MM.1S (cell line): ENCODE data around the gene RUVBL2.

Experiments
- DNase-seq: peaks from one replicate; pipeline ENCODE4 v3.0.0-alpha.2; 2015
- H2AFZ ChIP-seq: fragments of 300-600 bp; sonication (generic); 2 replicates; pipeline ENCODE4 v1.6.0; 2016; ENCODE audit warnings: antibody characterized with exemption, low read length
- H3F3A ChIP-seq: fragments of 300-600 bp; sonication (generic); 2 replicates; pipeline ENCODE4 v1.6.1; 2016; ENCODE audit warnings: mild to moderate bottlenecking, antibody characterized with exemption, low read length, moderate library complexity, mixed read lengths; ENCODE audit not compliant: insufficient read depth
- H3K27ac ChIP-seq: fragments of 300-600 bp; sonication (generic); 2 replicates; pipeline ENCODE4 v1.5.1; 2016; ENCODE audit warnings: mild to moderate bottlenecking, low read length
- H3K27me3 ChIP-seq: fragments of 300-600 bp; sonication (generic); replicated peaks from 2 replicates; pipeline ENCODE4 v1.6.0; 2016; ENCODE audit warnings: low read length; ENCODE audit not compliant: insufficient read depth
- H3K36me3 ChIP-seq: fragments of 300-600 bp; sonication (generic); replicated peaks from 2 replicates; pipeline ENCODE4 v1.6.1; 2016; ENCODE audit warnings: mild to moderate bottlenecking, low read length, mixed read lengths; ENCODE audit not compliant: insufficient read depth
- H3K4me1 ChIP-seq: fragments of 300-600 bp; sonication (generic); 2 replicates; pipeline ENCODE4 v1.6.1; 2016; ENCODE audit warnings: low read length, mixed read lengths
- H3K4me2 ChIP-seq: fragments of 300-600 bp; sonication (generic); 2 replicates; pipeline ENCODE4 v1.6.0; 2016; ENCODE audit warnings: low read depth, low read length
- H3K4me3 ChIP-seq: fragments of 300-600 bp; sonication (generic); 2 replicates; pipeline ENCODE4 v1.5.1; 2016; ENCODE audit warnings: low read length, mixed read lengths
- H3K79me2 ChIP-seq: fragments of 300-600 bp; sonication (generic); 2 replicates; pipeline ENCODE4 v1.6.1; 2016; ENCODE audit warnings: mixed run types, low read length, mixed read lengths
- H3K9ac ChIP-seq: fragments of 300-600 bp; sonication (generic); 2 replicates; pipeline ENCODE4 v1.6.1; 2016; ENCODE audit warnings: low read length, mixed read lengths
- H3K9me2 ChIP-seq: fragments of 300-600 bp; sonication (generic); replicated peaks from 2 replicates; pipeline ENCODE4 v1.6.1; 2016; ENCODE audit warnings: mild to moderate bottlenecking, low read length, mixed read lengths; ENCODE audit not compliant: insufficient read depth
- H3K9me3 ChIP-seq: fragments of 300-600 bp; sonication (generic); replicated peaks from 2 replicates; pipeline ENCODE4 v1.6.1; 2016; ENCODE audit warnings: mild to moderate bottlenecking, low read length, mixed read lengths; ENCODE audit not compliant: insufficient read depth
- H4K20me1 ChIP-seq: fragments of 300-600 bp; sonication (generic); 2 replicates; pipeline ENCODE4 v1.6.1; 2016; ENCODE audit warnings: mild to moderate bottlenecking, low read length, moderate library complexity, mixed read lengths; ENCODE audit not compliant: insufficient read depth
- CTCF ChIP-seq: fragments of 300-600 bp; sonication (generic); IDR thresholded peaks from 2 replicates; pipeline ENCODE4 v1.5.1; 2016; ENCODE audit warnings: antibody characterized with exemption, low read length, mixed read lengths
- EZH2 ChIP-seq: fragments of 300-600 bp; sonication (generic); optimal IDR thresholded peaks from 2 replicates; pipeline ENCODE3; 2017; ENCODE audit warnings: low read depth, mild to moderate bottlenecking, antibody characterized with exemption, low read length, mixed read lengths
- EZH2phosphoT487 ChIP-seq: fragments of 300-600 bp; sonication (generic); IDR thresholded peaks from 2 replicates; pipeline ENCODE4 v1.6.1; 2018; ENCODE audit warnings: antibody characterized with exemption, low read length

The RUVBL2 gene

GRCh38 chr19:49004964-49005614 lies 11.4 kb downstream of the RUVBL2 start:
- Histone ChIP-seq H3K4me1 (no peaks in the 10 kb centered on the region), H3K9me3 (no peaks in the 10 kb centered on the region), H4K20me1 (no peaks in the 10 kb centered on the region), H3K4me3 (no peak overlapping the region), H3K27ac (no peak overlapping the region), H3K27me3 (no peaks in the 10 kb centered on the region), H3F3A (no peaks in the 10 kb centered on the region), H2AFZ (no peak overlapping the region), H3K36me3 (peaks cover 3% of the 10 kb centered on the region; the same call in 1 of the 2 replicates), H3K4me2 (no peak overlapping the region), H3K9me2 (no peaks in the 10 kb centered on the region), H3K9ac (no peak overlapping the region), H3K79me2 (no peaks in the 10 kb centered on the region; the same call in 1 of the 2 replicates)
- no peak for DNase-seq
- no peak for TF ChIP-seq EZH2phosphoT487
- TF ChIP-seq CTCF = no peak
- no peak for TF ChIP-seq EZH2

- Histone ChIP-seq H3K36me3 (peaks cover 3% of the 10 kb centered on the region; the same call in 1 of the 2 replicates), H3F3A (no peaks in the 10 kb centered on the region), H3K27ac (no peak overlapping the region), H3K79me2 (no peaks in the 10 kb centered on the region), H2AFZ (no peak overlapping the region), H3K4me1 (no peaks in the 10 kb centered on the region), H3K4me2 (no peak overlapping the region), H3K9ac (no peak overlapping the region), H3K27me3 (no peaks in the 10 kb centered on the region), H3K9me2 (no peaks in the 10 kb centered on the region), H3K9me3 (no peaks in the 10 kb centered on the region), H4K20me1 (no peaks in the 10 kb centered on the region), H3K4me3 (no peak overlapping the region)
- DNase-seq = no peak
- no peak for TF ChIP-seq CTCF
- no peak for TF ChIP-seq EZH2
- TF ChIP-seq EZH2phosphoT487 = no peak
Measured at GRCh38 chr19:49006905-49007304, 13.2 kb downstream of the RUVBL2 start.

GRCh38 chr19:49009828-49010227 lies 16.1 kb downstream of the RUVBL2 start:
- H3K4me2 ChIP-seq = no peak overlapping the region
- H3K79me2 ChIP-seq = no peaks in the 10 kb centered on the region
- no peak overlapping the region for H3K9ac ChIP-seq
- no peak for DNase-seq
- no peaks in the 10 kb centered on the region for H3K27me3 ChIP-seq
- H3K27ac ChIP-seq = no peak overlapping the region
- H3K4me1 ChIP-seq = no peaks in the 10 kb centered on the region
- no peaks in the 10 kb centered on the region for H3K9me2 ChIP-seq
- H4K20me1 ChIP-seq = no peaks in the 10 kb centered on the region
- no peaks in the 10 kb centered on the region for H3K9me3 ChIP-seq
- TF ChIP-seq EZH2 = no peak
- no peak for TF ChIP-seq EZH2phosphoT487
- no peak for TF ChIP-seq CTCF
- H3K4me3 ChIP-seq = no peak overlapping the region
- H3K36me3 ChIP-seq = 0 out of 2 replicates have a peak, but pooled peaks cover 3% of the 10 kb centered on the region
- no peaks in the 10 kb centered on the region for H3F3A ChIP-seq
- no peak overlapping the region for H2AFZ ChIP-seq
